BLaER1 (cell line): ENCODE data around the gene WDR31.
A peak's percentile ranks its signal among the peaks of the same experiment; 100 is the strongest.

Experiments
- H3K27ac ChIP-seq: shearing (Covaris generic); formaldehyde crosslinking; 2 replicates; pipeline ENCODE4 v1.8.1; 2022
- H3K27me3 ChIP-seq: shearing (Covaris generic); formaldehyde crosslinking; 2 replicates; pipeline ENCODE4 v1.8.1; 2022
- H3K36me3 ChIP-seq: shearing (Covaris generic); formaldehyde crosslinking; 2 replicates; pipeline ENCODE4 v1.8.1; 2022
- H3K4me1 ChIP-seq: shearing (Covaris generic); formaldehyde crosslinking; 2 replicates; pipeline ENCODE4 v1.8.1; 2022
- H3K4me2 ChIP-seq: shearing (Covaris generic); formaldehyde crosslinking; 2 replicates; pipeline ENCODE4 v1.8.1; 2022
- H3K4me3 ChIP-seq: shearing (Covaris generic); formaldehyde crosslinking; 2 replicates; pipeline ENCODE4 v1.8.1; 2022
- H3K9ac ChIP-seq: shearing (Covaris generic); formaldehyde crosslinking; 2 replicates; pipeline ENCODE4 v1.8.1; 2022
- H3K9me3 ChIP-seq: shearing (Covaris generic); formaldehyde crosslinking; 2 replicates; pipeline ENCODE4 v1.8.1; 2022
- H4K20me1 ChIP-seq: shearing (Covaris generic); formaldehyde crosslinking; 2 replicates; pipeline ENCODE4 v1.8.1; 2022
- Cebpa-rat ChIP-seq: shearing (Covaris generic); IDR thresholded peaks from 2 replicates; pipeline ENCODE4 v1.8.1; 2022

WDR31 gene

DNA sequence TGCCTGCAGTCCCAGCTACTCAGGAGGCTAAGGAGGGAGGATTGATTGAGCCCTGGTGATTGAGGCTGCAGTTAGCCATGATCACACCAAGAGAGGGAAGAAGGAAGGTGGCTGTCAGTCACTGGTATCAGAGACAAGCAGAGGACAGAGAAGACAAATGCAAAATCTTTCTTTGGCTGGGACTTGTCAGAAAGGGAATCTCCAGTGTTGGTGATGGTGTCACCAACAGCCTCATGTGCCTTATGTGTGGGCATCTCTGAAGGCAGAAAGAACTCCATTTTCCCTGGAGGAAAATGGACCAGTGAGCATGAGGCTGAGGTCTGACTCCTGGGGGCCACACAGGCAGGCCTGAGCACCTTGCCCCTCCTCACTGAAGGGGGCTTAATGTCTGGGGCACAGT is 24.8 kb downstream of the WDR31 start:
- Histone ChIP-seq H3K27ac (no peak overlapping the region), H4K20me1 (no peaks in the 10 kb centered on the region), H3K4me1 (no peaks in the 10 kb centered on the region), H3K4me3 (no peak overlapping the region), H3K27me3 (no peaks in the 10 kb centered on the region), H3K9me3 (no peaks in the 10 kb centered on the region), H3K36me3 (peaks cover 5% of the 10 kb centered on the region; the same call in 1 of the 2 replicates), H3K4me2 (no peak overlapping the region), H3K9ac (no peak overlapping the region)
- no peak for TF ChIP-seq Cebpa-rat

DNA sequence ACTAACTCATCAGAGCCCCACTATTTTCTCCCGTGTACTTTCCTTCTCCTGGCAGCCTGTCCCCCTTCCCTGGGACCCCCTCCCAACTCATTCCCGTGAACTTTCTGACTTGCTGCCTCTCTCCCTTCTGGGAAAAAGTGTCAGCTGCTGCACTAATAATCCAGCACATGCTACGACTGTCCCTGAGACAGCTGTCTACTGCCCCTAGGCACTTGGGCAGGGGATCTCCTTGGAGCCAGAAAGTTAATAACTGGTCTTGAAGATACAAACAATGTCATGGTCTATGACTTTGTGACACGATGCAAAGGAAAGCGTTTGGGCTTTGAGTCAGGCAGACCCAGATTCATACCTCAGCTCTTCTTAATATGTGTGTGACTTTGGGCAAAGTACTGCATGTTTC is 26.8 kb downstream of the WDR31 start:
- no peak overlapping the region for H3K27ac ChIP-seq
- H3K27me3 ChIP-seq: no peaks in the 10 kb centered on the region

DNA sequence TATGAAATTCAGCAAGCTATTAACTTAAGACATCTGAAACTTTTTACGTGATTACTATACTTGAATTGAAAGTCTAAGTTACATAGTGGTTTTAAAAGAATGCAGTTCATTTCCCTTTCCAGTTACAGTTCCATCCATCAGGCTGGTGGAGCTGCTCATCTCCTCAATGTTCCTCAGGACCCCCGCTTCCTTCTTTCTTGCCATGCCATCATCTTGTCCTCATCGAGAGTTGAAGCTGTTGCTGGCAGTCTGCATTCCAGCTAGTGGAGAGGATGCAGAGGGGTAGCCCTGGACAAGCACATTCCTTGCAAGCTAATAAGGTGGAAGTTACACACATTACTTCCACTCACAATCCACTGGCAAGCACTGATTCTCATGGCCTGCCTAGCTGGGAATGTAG is 28.1 kb downstream of the WDR31 start:
- H3K4me3 ChIP-seq: no peak overlapping the region
- H4K20me1 ChIP-seq: no peaks in the 10 kb centered on the region
- H3K9me3 ChIP-seq: no peaks in the 10 kb centered on the region
- TF ChIP-seq Cebpa-rat: no peak
- no peak overlapping the region for H3K27ac ChIP-seq
- H3K9ac ChIP-seq: no peak overlapping the region
- H3K4me1 ChIP-seq: no peaks in the 10 kb centered on the region
- H3K27me3 ChIP-seq: no peaks in the 10 kb centered on the region
- H3K4me2 ChIP-seq: no peak overlapping the region
- H3K36me3 ChIP-seq: no peaks in the 10 kb centered on the region

More for the DNA sequence above, 26.8 kb downstream of the WDR31 start:
- no peaks in the 10 kb centered on the region for H4K20me1 ChIP-seq
- H3K9ac ChIP-seq: no peak overlapping the region
- H3K4me2 ChIP-seq: no peak overlapping the region
- no peaks in the 10 kb centered on the region for H3K4me1 ChIP-seq
- H3K36me3 ChIP-seq: no peaks in the 10 kb centered on the region
- no peak for TF ChIP-seq Cebpa-rat
- H3K4me3 ChIP-seq: no peak overlapping the region
- H3K9me3 ChIP-seq: no peaks in the 10 kb centered on the region

DNA sequence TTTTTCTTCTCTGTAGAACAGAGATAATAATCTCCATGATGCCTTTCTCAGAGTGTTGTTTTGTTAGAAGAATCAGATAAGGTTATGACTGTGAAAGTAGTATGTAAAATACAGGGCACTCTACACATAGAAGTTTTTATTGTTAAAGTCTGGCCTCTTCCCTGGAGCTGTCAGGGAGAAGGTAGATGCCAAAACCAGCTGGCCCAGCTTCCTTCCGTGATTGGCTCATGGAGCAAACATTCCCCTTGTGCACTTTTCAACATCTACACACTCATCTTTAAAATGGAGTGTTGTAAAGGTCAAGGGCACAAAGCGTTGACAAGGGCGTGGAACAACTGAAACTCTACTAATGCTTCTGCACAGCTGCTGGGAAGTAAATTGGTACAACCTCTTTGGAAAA is 29.5 kb downstream of the WDR31 start:
- Histone ChIP-seq H3K9me3 (no peaks in the 10 kb centered on the region), H3K4me1 (no peaks in the 10 kb centered on the region), H3K36me3 (no peaks in the 10 kb centered on the region), H3K9ac (no peak overlapping the region), H3K4me2 (no peak overlapping the region), H3K4me3 (no peak overlapping the region), H3K27me3 (no peaks in the 10 kb centered on the region), H3K27ac (no peak overlapping the region), H4K20me1 (no peaks in the 10 kb centered on the region)
- no peak for TF ChIP-seq Cebpa-rat

DNA sequence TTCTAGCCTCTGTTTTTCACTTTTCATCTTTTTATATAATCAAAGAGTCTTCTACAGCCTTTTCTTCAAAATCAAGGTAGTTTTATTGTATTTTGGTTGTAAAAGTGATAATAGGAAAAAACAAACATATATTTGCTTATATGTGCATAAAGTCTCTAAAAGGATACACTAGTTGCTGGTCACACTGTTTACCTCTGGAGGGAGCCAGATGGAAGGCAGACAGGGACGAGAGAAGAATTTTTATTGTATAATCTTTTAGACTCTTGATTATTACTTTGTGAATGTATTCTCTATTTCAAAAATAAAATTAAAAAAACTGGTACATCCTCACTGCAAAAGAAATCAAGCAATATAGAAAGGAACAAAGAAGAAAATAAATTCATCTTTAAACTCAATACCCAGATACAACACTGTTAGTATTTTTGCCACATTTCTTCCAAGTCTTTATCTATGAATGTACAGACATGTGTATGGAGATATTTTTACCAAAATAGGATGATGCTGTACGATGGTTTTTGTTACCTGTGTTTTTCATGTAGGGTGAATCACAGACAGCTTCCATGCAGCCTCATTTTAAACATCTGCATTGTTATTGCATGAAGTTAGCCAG is 30.8 kb downstream of the WDR31 start:
- Histone ChIP-seq H3K4me2 (no peak overlapping the region), H3K9ac (no peak overlapping the region), H3K27ac (no peak overlapping the region), H3K9me3 (no peaks in the 10 kb centered on the region), H3K4me1 (no peaks in the 10 kb centered on the region), H3K36me3 (no peaks in the 10 kb centered on the region), H3K4me3 (no peak overlapping the region), H4K20me1 (no peaks in the 10 kb centered on the region), H3K27me3 (no peaks in the 10 kb centered on the region)
- no peak for TF ChIP-seq Cebpa-rat

DNA sequence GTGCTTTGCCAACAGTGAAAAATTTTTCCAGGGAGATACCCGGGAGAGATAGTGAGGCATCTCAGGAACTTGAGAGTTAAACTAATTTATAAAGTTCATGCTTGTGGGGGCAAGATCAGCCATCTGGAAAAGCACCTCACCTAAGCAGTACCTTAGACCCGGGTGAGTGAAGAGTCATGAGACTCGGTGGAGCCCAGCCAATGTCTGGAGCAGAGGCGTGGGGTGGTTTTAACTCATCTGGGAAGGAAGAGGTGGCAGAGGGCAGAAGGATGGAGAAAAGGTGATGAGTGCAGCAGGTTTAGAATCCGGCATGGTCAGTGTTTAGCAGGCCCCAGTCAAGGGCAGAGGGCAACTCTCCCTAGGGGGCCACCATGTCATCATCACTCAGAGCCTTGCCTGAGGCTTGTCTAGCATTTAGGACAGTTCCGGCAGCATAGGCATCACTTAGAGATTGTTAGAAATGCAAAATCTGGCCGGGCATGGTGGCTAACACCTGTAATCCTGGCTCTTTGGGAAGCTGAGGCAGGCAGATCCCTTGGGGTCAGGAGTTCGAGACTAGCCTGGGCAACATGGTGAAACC is 32.6 kb downstream of the WDR31 start:
- H3K36me3 ChIP-seq: no peaks in the 10 kb centered on the region
- no peak overlapping the region for H3K27ac ChIP-seq
- no peaks in the 10 kb centered on the region for H3K9me3 ChIP-seq
- H3K9ac ChIP-seq: no peak overlapping the region
- no peaks in the 10 kb centered on the region for H3K27me3 ChIP-seq
- no peak overlapping the region for H3K4me2 ChIP-seq
- no peaks in the 10 kb centered on the region for H4K20me1 ChIP-seq
- TF ChIP-seq Cebpa-rat: no peak
- H3K4me1 ChIP-seq: no peaks in the 10 kb centered on the region
- H3K4me3 ChIP-seq: no peak overlapping the region

DNA sequence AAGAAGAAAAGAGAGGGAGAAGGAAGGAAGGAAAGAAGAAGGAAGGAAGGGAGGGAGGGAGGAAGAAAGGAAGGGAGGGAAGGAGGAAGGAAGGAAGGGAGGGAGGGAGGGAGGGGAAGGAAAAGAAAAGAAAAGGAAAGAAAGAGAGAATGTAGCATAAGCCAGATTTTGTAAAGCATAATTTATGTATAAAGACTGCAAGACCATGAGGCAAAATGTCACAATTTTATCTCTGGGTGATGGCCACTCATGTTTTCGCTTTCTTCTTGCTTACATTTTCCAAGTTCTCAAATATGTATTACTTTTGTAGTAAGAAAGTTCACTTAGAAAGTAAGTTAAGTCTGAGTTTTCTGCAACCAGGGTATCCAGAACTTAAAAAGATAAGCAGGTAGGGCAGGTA is 33.5 kb downstream of the WDR31 start:
- no peaks in the 10 kb centered on the region for H3K27me3 ChIP-seq
- H3K4me3 ChIP-seq: no peak overlapping the region
- no peak for TF ChIP-seq Cebpa-rat
- no peaks in the 10 kb centered on the region for H3K9me3 ChIP-seq
- H3K36me3 ChIP-seq: no peaks in the 10 kb centered on the region
- H3K4me1 ChIP-seq: no peaks in the 10 kb centered on the region
- no peaks in the 10 kb centered on the region for H4K20me1 ChIP-seq
- no peak overlapping the region for H3K4me2 ChIP-seq
- no peak overlapping the region for H3K9ac ChIP-seq
- no peak overlapping the region for H3K27ac ChIP-seq

DNA sequence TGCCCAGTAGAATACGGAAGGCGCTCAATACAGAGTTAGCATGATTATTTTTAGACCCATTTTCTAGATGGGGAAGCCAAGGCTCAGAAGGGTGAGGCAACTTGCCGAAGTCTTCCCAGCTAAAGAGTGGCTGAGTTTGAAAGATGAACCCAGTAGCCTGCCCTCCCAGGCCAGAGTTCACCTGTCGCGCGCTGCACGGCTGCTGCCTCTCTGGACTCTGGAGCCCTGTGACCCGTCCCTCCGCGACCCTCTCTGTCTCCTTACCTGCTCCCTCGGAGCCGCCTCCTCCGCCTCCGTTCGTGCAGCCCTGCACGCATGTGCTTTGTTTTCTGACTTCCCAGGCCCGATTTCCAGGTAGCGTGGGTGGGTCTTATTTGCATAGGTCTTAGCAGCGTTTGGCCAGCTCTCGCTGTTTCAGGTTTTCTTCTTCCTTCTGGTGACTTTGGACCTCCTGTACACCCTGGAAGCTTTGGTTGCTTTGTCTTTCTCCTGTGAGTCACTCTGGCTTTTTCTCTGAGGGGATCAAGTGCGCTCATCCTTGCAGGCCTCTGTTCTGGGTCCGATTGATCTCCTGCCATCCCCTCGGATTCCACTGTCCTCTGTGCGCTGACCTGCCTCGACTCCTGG is 37.2 kb downstream of the WDR31 start, which contains the start of gene RNF183:
TSS of gene RNF183 (minus strand) at position 585 of the 627 bp plus-strand sequence. CDS start 5,192 bp downstream, outside the sequence.
- H3K4me2 ChIP-seq: no peak within 1 kb of the TSS
- peaks cover 8% of the 10 kb centered on the region for H3K4me1 ChIP-seq
- no peak for TF ChIP-seq Cebpa-rat
- H3K9ac ChIP-seq: 0 out of 2 replicates have a peak within 1 kb of the TSS, but pooled peaks have one; percentile 12
- H3K4me3 ChIP-seq: no peak within 1 kb of the TSS
- no peaks in the 10 kb centered on the region for H3K9me3 ChIP-seq
- no peaks in the 10 kb centered on the region for H3K27me3 ChIP-seq
- H3K27ac ChIP-seq: no peak within 1 kb of the TSS
- H4K20me1 ChIP-seq: no peaks in the 10 kb centered on the region
- no peaks in the 10 kb centered on the region for H3K36me3 ChIP-seq

DNA sequence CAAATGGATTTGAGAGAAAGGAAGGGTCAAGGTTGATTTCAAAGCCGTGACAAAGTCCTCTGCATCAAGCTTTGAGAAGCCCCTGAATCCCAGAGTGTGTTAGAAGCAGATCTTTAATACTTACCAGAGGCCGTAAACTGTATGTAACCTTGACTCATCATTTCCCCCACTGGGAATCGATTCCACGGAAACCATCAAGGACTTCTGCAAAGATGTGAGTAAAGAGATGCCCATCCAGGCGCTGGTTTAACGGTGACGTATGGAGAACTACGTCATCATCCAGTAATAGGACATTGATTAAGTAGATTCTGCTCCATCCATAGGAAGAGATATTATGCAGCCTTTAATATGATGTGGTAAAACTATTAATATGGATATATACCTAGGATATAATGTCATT is 38.5 kb downstream of the WDR31 start:
- Histone ChIP-seq H3K36me3 (no peaks in the 10 kb centered on the region), H3K4me1 (peaks cover 8% of the 10 kb centered on the region), H3K9ac (no peak overlapping the region), H4K20me1 (no peaks in the 10 kb centered on the region), H3K4me2 (no peak overlapping the region), H3K27me3 (no peaks in the 10 kb centered on the region), H3K4me3 (no peak overlapping the region), H3K9me3 (no peaks in the 10 kb centered on the region), H3K27ac (no peak overlapping the region)
- TF ChIP-seq Cebpa-rat: no peak

DNA sequence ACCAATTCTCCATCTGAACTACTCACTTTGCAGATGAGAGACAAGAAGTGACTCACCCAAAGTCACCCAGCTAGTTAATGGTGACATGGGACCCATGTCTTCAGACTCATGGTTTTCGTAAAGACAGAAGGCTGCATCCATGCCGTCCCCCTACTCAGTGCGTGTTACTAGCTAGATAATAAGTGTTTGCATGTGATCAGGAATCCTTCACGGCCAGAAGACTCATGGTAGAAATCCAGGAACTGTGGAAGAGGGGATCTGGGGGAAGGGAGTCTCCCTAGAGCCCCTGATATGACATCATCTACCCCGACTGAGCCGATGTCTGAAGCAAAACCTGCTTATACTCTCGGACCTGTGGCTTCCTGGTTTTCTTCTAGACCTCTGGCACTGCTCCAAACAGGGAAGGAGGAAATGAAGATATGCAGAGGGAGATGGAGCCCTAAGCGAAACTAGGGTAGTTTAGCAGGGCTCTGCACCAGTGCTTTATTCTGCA is 40.2 kb downstream of the WDR31 start:
- Histone ChIP-seq H3K9ac (no peak overlapping the region), H3K4me1 (peaks cover 8% of the 10 kb centered on the region), H3K27ac (no peak overlapping the region), H3K27me3 (no peaks in the 10 kb centered on the region), H3K4me2 (peak overlapping the region; percentile 21; the same call in 1 of the 2 replicates), H3K9me3 (no peaks in the 10 kb centered on the region), H3K4me3 (no peak overlapping the region), H3K36me3 (0 out of 2 replicates have a peak, but pooled peaks cover 1% of the 10 kb centered on the region), H4K20me1 (no peaks in the 10 kb centered on the region)
- TF ChIP-seq Cebpa-rat: no peak
